ENCODE data around the gene CSPG4. TPM values are rescaled to one million over a fixed set of nuclear protein-coding genes. Genes with fewer than 3 reads are reported as not detected.

The CSPG4 gene
- total and polyA plus RNA-seq, 2 of the 13 experiments (the other 11 are each of a cell fraction or from before 2014, with no cell fraction given): 0.01 to 0.04 TPM

DNA sequence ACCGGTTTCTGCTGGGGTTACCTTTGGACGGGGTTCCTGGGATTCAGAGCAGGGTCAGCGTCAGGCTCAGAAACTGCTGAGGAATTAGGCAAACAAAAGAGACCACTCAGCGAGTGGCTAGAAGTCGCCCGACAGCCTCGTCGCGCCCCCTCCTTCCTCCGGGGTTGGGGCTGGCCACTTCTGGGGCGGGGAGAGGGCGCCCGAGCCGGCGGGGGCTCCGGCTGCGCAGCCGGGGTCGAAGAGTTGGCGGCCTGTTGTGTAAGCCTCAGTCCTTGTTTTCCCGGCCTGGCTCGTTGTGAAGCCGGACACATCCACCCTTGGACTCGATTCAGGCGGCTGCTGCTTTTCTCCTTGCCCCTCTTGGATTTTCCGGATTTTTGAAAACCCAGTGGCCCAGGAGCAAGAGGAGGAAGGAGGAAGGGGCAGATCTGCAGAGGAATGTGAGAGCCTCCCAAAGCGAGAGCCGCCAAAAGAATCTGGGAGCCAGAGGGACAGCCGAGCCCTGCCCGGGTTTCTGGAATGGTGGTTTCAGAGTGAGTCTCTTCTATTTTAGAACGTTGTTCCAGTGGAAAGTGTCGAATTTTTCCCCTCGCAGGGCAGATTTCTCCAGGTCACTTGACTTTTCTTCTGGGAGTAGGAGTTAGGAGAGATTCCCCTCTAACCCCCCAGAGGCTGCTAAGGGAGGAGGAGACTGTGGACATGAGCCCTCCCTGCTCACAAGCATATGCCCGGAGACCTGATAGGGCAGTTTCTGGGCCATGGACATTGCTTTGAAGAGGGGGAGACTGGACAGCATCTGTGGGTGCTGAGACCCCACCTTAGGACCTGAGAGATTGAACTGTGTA lies 64.3 kb downstream of the CSPG4 start (continued):
- TF ChIP-seq, protein P1, sequence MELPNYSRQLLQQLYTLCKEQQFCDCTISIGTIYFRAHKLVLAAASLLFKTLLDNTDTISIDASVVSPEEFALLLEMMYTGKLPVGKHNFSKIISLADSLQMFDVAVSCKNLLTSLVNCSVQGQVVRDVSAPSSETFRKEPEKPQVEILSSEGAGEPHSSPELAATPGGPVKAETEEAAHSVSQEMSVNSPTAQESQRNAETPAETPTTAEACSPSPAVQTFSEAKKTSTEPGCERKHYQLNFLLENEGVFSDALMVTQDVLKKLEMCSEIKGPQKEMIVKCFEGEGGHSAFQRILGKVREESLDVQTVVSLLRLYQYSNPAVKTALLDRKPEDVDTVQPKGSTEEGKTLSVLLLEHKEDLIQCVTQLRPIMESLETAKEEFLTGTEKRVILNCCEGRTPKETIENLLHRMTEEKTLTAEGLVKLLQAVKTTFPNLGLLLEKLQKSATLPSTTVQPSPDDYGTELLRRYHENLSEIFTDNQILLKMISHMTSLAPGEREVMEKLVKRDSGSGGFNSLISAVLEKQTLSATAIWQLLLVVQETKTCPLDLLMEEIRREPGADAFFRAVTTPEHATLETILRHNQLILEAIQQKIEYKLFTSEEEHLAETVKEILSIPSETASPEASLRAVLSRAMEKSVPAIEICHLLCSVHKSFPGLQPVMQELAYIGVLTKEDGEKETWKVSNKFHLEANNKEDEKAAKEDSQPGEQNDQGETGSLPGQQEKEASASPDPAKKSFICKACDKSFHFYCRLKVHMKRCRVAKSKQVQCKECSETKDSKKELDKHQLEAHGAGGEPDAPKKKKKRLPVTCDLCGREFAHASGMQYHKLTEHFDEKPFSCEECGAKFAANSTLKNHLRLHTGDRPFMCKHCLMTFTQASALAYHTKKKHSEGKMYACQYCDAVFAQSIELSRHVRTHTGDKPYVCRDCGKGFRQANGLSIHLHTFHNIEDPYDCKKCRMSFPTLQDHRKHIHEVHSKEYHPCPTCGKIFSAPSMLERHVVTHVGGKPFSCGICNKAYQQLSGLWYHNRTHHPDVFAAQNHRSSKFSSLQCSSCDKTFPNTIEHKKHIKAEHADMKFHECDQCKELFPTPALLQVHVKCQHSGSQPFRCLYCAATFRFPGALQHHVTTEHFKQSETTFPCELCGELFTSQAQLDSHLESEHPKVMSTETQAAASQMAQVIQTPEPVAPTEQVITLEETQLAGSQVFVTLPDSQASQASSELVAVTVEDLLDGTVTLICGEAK (IDR thresholded peaks at IDR 0.05): no peak
- TF ChIP-seq, protein P1 (CRISPR knock-in tag; IDR thresholded peaks at IDR 0.05): 0 out of 2 replicates have a peak, but pooled peaks have one; percentile 2
- peak; percentile 75; the same call in 1 of the 2 replicates for TF ChIP-seq BRCA1 (CRISPR knock-in tag; IDR thresholded peaks at IDR 0.05)
- TF ChIP-seq, protein P2, sequence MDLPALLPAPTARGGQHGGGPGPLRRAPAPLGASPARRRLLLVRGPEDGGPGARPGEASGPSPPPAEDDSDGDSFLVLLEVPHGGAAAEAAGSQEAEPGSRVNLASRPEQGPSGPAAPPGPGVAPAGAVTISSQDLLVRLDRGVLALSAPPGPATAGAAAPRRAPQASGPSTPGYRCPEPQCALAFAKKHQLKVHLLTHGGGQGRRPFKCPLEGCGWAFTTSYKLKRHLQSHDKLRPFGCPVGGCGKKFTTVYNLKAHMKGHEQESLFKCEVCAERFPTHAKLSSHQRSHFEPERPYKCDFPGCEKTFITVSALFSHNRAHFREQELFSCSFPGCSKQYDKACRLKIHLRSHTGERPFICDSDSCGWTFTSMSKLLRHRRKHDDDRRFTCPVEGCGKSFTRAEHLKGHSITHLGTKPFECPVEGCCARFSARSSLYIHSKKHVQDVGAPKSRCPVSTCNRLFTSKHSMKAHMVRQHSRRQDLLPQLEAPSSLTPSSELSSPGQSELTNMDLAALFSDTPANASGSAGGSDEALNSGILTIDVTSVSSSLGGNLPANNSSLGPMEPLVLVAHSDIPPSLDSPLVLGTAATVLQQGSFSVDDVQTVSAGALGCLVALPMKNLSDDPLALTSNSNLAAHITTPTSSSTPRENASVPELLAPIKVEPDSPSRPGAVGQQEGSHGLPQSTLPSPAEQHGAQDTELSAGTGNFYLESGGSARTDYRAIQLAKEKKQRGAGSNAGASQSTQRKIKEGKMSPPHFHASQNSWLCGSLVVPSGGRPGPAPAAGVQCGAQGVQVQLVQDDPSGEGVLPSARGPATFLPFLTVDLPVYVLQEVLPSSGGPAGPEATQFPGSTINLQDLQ (CRISPR knock-in tag; IDR thresholded peaks at IDR 0.05): no peak
- TF ChIP-seq GFI1 (CRISPR knock-in tag; IDR thresholded peaks at IDR 0.05; ENCODE audit: borderline replicate concordance): 0 out of 2 replicates have a peak, but pooled peaks have one; percentile 24
- no peak for TF ChIP-seq HMGA1 (CRISPR knock-in tag; conservative IDR thresholded peaks at IDR 0.05)
- TF ChIP-seq ZFP90 (CRISPR knock-in tag; IDR thresholded peaks at IDR 0.05; ENCODE audit: borderline replicate concordance): peak; percentile 45; the same call in 1 of the 2 replicates
- TF ChIP-seq KDM6A (CRISPR knock-in tag; IDR thresholded peaks at IDR 0.05; ENCODE audit: low read depth): peak; percentile 19; the same call in 1 of the 2 replicates
- TF ChIP-seq HOXA5 (CRISPR knock-in tag; IDR thresholded peaks at IDR 0.05): 0 out of 2 replicates have a peak, but pooled peaks have one; percentile 20
- TF ChIP-seq MAZ (IDR thresholded peaks at IDR 0.05; ENCODE audit: borderline replicate concordance, low read depth, low read length): peak; percentile 22
- no peak for TF ChIP-seq MAZ (CRISPR knock-in tag; IDR thresholded peaks at IDR 0.05; ENCODE audit: low read depth)
- TF ChIP-seq, protein P3, sequence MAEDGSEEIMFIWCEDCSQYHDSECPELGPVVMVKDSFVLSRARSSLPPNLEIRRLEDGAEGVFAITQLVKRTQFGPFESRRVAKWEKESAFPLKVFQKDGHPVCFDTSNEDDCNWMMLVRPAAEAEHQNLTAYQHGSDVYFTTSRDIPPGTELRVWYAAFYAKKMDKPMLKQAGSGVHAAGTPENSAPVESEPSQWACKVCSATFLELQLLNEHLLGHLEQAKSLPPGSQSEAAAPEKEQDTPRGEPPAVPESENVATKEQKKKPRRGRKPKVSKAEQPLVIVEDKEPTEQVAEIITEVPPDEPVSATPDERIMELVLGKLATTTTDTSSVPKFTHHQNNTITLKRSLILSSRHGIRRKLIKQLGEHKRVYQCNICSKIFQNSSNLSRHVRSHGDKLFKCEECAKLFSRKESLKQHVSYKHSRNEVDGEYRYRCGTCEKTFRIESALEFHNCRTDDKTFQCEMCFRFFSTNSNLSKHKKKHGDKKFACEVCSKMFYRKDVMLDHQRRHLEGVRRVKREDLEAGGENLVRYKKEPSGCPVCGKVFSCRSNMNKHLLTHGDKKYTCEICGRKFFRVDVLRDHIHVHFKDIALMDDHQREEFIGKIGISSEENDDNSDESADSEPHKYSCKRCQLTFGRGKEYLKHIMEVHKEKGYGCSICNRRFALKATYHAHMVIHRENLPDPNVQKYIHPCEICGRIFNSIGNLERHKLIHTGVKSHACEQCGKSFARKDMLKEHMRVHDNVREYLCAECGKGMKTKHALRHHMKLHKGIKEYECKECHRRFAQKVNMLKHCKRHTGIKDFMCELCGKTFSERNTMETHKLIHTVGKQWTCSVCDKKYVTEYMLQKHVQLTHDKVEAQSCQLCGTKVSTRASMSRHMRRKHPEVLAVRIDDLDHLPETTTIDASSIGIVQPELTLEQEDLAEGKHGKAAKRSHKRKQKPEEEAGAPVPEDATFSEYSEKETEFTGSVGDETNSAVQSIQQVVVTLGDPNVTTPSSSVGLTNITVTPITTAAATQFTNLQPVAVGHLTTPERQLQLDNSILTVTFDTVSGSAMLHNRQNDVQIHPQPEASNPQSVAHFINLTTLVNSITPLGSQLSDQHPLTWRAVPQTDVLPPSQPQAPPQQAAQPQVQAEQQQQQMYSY (CRISPR knock-in tag; IDR thresholded peaks at IDR 0.05): no peak; the same call in 1 of the 2 replicates
- peak in 1 of 2 experiments; percentile 54; a peak in 1 of 4 replicates for TF ChIP-seq POLR2A (IDR thresholded peaks at IDR 0.05; ENCODE audit: insufficient read depth in 1 of 2, low read depth in 2 of 2, low read length in 2 of 2)

All from HepG2 (cell line).